ENCODE data around the gene ZIC2. TPM values are rescaled to one million over a fixed set of nuclear protein-coding genes. Genes with fewer than 3 reads are reported as not detected.

The ZIC2 gene
- total RNA-seq, 2 experiments from 2014 or later, result not detected

Other genes starting within 250 kb of the ZIC2 start
- gene ZIC5, start 10.0 kb upstream of the ZIC2 start, total RNA-seq, result not detected
- 1 to 10 TPM; 8.6 to 8.9 TPM for gene PCCA, start 107.3 kb downstream of the ZIC2 start, total RNA-seq